SK-N-SH (cell line): ENCODE measurements around the gene ZSCAN5C.

ENCODE experiments used
- CHD2 ChIP-seq: fragments of 150-350 bp; IDR thresholded peaks from 2 replicates; pipeline ENCODE4 v1.6.1; 2018; ENCODE audit warnings: low read length; ENCODE audit not compliant: partially characterized antibody
- EP300 ChIP-seq, 2 experiments: IDR thresholded peaks; 2 replicates each; pipeline versions ENCODE4 v1.4.0 to v1.6.1; 2012; ENCODE audit warnings: borderline replicate concordance in 1 of 2, low read depth in 1 of 2, low read length in 1 of 2
- POLR2AphosphoS5 ChIP-seq: IDR thresholded peaks from 2 replicates; pipeline ENCODE4 v1.6.1; 2012; ENCODE audit warnings: low read depth, low read length
- RAD21 ChIP-seq: IDR thresholded peaks from 2 replicates; pipeline ENCODE4 v1.6.1; 2012; ENCODE audit warnings: mild to moderate bottlenecking, low read length
- RFX5 ChIP-seq: IDR thresholded peaks from 2 replicates; pipeline ENCODE4 v1.6.1; 2012; ENCODE audit warnings: mild to moderate bottlenecking, improper control_type of control experiment, low read length
- TF ChIP-seq, protein P1 (sequence below): fragments of 200-600 bp; sonication (generic); IDR thresholded peaks from 2 replicates; pipeline ENCODE4 v1.6.1; 2017; ENCODE audit warnings: antibody characterized with exemption, mild to moderate bottlenecking, moderate library complexity
- TF ChIP-seq, protein P2 (sequence below): IDR thresholded peaks from 2 replicates; pipeline ENCODE4 v1.4.0; 2012; ENCODE audit warnings: low read depth
- TF ChIP-seq, protein P3 (sequence below): IDR thresholded peaks from 2 replicates; pipeline ENCODE4 v1.4.0; 2012; ENCODE audit warnings: low read depth, borderline replicate concordance
- TF ChIP-seq, protein P4 (sequence below): IDR thresholded peaks from 2 replicates; pipeline ENCODE4 v1.6.1; 2012; ENCODE audit warnings: mild to moderate bottlenecking, low read depth, low read length, moderate library complexity

DNA sequence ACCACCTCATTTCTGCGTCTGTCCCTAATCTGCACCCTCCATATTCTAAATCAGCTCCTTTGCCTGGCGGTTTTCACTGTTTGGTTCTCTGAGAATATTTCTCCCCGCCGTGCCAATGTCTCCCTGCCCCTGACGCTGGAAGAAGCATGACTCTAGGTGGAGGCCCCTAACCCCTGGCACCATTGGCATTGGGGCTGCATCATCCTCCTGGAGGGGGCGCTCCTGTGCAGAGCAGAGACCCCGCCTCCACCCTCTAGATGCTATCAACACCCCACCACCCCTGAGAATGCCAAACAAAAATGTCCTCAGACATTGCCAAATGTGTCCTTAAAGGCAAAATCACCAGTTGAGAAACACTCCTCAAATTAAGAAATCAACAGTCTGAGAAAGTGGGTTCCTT, 11.0 kb upstream of the ZSCAN5C start:
- TF ChIP-seq, protein P1, sequence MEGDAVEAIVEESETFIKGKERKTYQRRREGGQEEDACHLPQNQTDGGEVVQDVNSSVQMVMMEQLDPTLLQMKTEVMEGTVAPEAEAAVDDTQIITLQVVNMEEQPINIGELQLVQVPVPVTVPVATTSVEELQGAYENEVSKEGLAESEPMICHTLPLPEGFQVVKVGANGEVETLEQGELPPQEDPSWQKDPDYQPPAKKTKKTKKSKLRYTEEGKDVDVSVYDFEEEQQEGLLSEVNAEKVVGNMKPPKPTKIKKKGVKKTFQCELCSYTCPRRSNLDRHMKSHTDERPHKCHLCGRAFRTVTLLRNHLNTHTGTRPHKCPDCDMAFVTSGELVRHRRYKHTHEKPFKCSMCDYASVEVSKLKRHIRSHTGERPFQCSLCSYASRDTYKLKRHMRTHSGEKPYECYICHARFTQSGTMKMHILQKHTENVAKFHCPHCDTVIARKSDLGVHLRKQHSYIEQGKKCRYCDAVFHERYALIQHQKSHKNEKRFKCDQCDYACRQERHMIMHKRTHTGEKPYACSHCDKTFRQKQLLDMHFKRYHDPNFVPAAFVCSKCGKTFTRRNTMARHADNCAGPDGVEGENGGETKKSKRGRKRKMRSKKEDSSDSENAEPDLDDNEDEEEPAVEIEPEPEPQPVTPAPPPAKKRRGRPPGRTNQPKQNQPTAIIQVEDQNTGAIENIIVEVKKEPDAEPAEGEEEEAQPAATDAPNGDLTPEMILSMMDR, result no peak
- TF ChIP-seq CHD2 (no peak), EP300 (IDR thresholded peaks at IDR 0.05; ENCODE audit: borderline replicate concordance in 1 of 2, low read depth in 1 of 2, low read length in 1 of 2) (no peak), RAD21 (no peak), POLR2AphosphoS5 (no peak), RFX5 (no peak)
- TF ChIP-seq, protein P2, sequence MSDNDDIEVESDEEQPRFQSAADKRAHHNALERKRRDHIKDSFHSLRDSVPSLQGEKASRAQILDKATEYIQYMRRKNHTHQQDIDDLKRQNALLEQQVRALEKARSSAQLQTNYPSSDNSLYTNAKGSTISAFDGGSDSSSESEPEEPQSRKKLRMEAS, result no peak
- TF ChIP-seq, protein P3, sequence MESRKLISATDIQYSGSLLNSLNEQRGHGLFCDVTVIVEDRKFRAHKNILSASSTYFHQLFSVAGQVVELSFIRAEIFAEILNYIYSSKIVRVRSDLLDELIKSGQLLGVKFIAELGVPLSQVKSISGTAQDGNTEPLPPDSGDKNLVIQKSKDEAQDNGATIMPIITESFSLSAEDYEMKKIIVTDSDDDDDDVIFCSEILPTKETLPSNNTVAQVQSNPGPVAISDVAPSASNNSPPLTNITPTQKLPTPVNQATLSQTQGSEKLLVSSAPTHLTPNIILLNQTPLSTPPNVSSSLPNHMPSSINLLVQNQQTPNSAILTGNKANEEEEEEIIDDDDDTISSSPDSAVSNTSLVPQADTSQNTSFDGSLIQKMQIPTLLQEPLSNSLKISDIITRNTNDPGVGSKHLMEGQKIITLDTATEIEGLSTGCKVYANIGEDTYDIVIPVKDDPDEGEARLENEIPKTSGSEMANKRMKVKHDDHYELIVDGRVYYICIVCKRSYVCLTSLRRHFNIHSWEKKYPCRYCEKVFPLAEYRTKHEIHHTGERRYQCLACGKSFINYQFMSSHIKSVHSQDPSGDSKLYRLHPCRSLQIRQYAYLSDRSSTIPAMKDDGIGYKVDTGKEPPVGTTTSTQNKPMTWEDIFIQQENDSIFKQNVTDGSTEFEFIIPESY, result no peak
- TF ChIP-seq, protein P4, sequence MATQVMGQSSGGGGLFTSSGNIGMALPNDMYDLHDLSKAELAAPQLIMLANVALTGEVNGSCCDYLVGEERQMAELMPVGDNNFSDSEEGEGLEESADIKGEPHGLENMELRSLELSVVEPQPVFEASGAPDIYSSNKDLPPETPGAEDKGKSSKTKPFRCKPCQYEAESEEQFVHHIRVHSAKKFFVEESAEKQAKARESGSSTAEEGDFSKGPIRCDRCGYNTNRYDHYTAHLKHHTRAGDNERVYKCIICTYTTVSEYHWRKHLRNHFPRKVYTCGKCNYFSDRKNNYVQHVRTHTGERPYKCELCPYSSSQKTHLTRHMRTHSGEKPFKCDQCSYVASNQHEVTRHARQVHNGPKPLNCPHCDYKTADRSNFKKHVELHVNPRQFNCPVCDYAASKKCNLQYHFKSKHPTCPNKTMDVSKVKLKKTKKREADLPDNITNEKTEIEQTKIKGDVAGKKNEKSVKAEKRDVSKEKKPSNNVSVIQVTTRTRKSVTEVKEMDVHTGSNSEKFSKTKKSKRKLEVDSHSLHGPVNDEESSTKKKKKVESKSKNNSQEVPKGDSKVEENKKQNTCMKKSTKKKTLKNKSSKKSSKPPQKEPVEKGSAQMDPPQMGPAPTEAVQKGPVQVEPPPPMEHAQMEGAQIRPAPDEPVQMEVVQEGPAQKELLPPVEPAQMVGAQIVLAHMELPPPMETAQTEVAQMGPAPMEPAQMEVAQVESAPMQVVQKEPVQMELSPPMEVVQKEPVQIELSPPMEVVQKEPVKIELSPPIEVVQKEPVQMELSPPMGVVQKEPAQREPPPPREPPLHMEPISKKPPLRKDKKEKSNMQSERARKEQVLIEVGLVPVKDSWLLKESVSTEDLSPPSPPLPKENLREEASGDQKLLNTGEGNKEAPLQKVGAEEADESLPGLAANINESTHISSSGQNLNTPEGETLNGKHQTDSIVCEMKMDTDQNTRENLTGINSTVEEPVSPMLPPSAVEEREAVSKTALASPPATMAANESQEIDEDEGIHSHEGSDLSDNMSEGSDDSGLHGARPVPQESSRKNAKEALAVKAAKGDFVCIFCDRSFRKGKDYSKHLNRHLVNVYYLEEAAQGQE, result no peak
